HepG2 (cell line): ENCODE data around the gene CIAO2B. TPM values are rescaled to one million over a fixed set of nuclear protein-coding genes. Genes with fewer than 3 reads are reported as not detected.
A peak's percentile ranks its signal among the peaks of the same experiment; 100 is the strongest.

Experiments
- CCAR2 ChIP-seq: fragments of 200-400 bp; formaldehyde crosslinking; optimal IDR thresholded peaks from 2 replicates; pipeline ENCODE3; 2018; ENCODE audit warnings: low read depth, mild to moderate bottlenecking, low read length, moderate library complexity
- DR1 ChIP-seq: sonication (generic); formaldehyde crosslinking; IDR thresholded peaks from 2 replicates; pipeline ENCODE4 v1.8.0; 2021; ENCODE audit warnings: mild to moderate bottlenecking, missing genetic modification reagents, inconsistent platforms
- HNF4A ChIP-seq: sonication (generic); formaldehyde crosslinking; IDR thresholded peaks from 2 replicates; pipeline ENCODE4 v1.4.0; 2020; ENCODE audit warnings: missing genetic modification reagents
- HOXA7 ChIP-seq: sonication (generic); formaldehyde crosslinking; IDR thresholded peaks from 2 replicates; pipeline ENCODE4 v1.8.1; 2022; ENCODE audit warnings: mild to moderate bottlenecking, missing genetic modification reagents, moderate library complexity
- NCOA2 ChIP-seq: sonication (generic); formaldehyde crosslinking; IDR thresholded peaks from 2 replicates; pipeline ENCODE4 v1.8.0; 2022; ENCODE audit warnings: inconsistent platforms
- RFX1 ChIP-seq: fragments of 450-650 bp; IDR thresholded peaks from 2 replicates; pipeline ENCODE4 v1.6.1; 2017
- SETDB1 ChIP-seq: sonication (generic); formaldehyde crosslinking; IDR thresholded peaks from 2 replicates; pipeline ENCODE4 v1.5.1; 2020; ENCODE audit warnings: missing genetic modification reagents, mild to moderate bottlenecking, borderline replicate concordance
- SMAD3 ChIP-seq: sonication (generic); formaldehyde crosslinking; IDR thresholded peaks from 2 replicates; pipeline ENCODE4 v1.4.0; 2020; ENCODE audit warnings: missing genetic modification reagents
- ZC3H13 ChIP-seq: sonication (generic); formaldehyde crosslinking; IDR thresholded peaks from 2 replicates; pipeline ENCODE4 v1.8.1; 2023; ENCODE audit warnings: mild to moderate bottlenecking, missing genetic modification reagents, moderate library complexity
- ZKSCAN1 ChIP-seq: fragments of 150-350 bp; IDR thresholded peaks from 2 replicates; pipeline ENCODE4 v1.6.1; 2014; ENCODE audit warnings: low read length
- ZNF451 ChIP-seq: sonication (generic); formaldehyde crosslinking; IDR thresholded peaks from 2 replicates; pipeline ENCODE4 v1.5.0; 2020; ENCODE audit warnings: mild to moderate bottlenecking, missing genetic modification reagents
- ZNF777 ChIP-seq: sonication (generic); formaldehyde crosslinking; IDR thresholded peaks from 2 replicates; pipeline ENCODE4 v1.4.0; 2020; ENCODE audit warnings: missing genetic modification reagents
- polyA plus RNA-seq, 8 experiments: library from polyadenylated mRNA; depleted of rRNA in 3 of 8; stranded (reverse) in 7 of 8; unstranded in 1 of 8; fragments of >200 nt; fragmentation: Illumina TruSeq in 4 of 8; extraction: Trizol in 4 of 8; gene quantifications; 2 replicates each; pipeline versions ENCODE4 v1.2.1 to v1.2.3, GENCODE V29; 2011 to 2016; ENCODE audit warnings: low read depth in 4 of 8, missing spikeins in 1 of 8, mixed read lengths in 1 of 8; ENCODE audit not compliant: insufficient read depth in 1 of 8
- total RNA-seq, 5 experiments: library from RNA; depleted of rRNA; stranded (reverse); fragments of >200 nt; fragmentation: Illumina TruSeq; extraction: Trizol; gene quantifications; 2 replicates each; pipeline ENCODE4 v1.2.3, GENCODE V29; 2016; ENCODE audit warnings: low read depth in 1 of 5
- TF ChIP-seq, protein P1 (sequence below): sonication (generic); formaldehyde crosslinking; IDR thresholded peaks from 2 replicates; pipeline ENCODE4 v1.4.0; 2020; ENCODE audit warnings: missing genetic modification reagents
- TF ChIP-seq, protein P2 (sequence below): sonication (generic); formaldehyde crosslinking; conservative IDR thresholded peaks from 2 replicates; pipeline ENCODE4 v1.4.0; 2020; ENCODE audit warnings: missing genetic modification reagents
- TF ChIP-seq, protein P3 (sequence below): sonication (generic); formaldehyde crosslinking; IDR thresholded peaks from 2 replicates; pipeline ENCODE4 v1.8.0; 2022; ENCODE audit warnings: missing genetic modification reagents, mild to moderate bottlenecking, borderline replicate concordance
- TF ChIP-seq, protein P4 (sequence below): sonication (generic); formaldehyde crosslinking; IDR thresholded peaks from 2 replicates; pipeline ENCODE4 v1.5.0; 2020; ENCODE audit warnings: mild to moderate bottlenecking, missing genetic modification reagents, borderline replicate concordance
- TF ChIP-seq, protein P5 (sequence below): IDR thresholded peaks from 2 replicates; pipeline ENCODE4 v1.6.1; 2016; ENCODE audit warnings: missing biosample characterization, missing genetic modification reagents, low read depth

Gene CIAO2B
- total and polyA plus RNA-seq, 2 of the 13 experiments (the other 11 are each of a cell fraction or from before 2014, with no cell fraction given) = 157 to 293 TPM

DNA sequence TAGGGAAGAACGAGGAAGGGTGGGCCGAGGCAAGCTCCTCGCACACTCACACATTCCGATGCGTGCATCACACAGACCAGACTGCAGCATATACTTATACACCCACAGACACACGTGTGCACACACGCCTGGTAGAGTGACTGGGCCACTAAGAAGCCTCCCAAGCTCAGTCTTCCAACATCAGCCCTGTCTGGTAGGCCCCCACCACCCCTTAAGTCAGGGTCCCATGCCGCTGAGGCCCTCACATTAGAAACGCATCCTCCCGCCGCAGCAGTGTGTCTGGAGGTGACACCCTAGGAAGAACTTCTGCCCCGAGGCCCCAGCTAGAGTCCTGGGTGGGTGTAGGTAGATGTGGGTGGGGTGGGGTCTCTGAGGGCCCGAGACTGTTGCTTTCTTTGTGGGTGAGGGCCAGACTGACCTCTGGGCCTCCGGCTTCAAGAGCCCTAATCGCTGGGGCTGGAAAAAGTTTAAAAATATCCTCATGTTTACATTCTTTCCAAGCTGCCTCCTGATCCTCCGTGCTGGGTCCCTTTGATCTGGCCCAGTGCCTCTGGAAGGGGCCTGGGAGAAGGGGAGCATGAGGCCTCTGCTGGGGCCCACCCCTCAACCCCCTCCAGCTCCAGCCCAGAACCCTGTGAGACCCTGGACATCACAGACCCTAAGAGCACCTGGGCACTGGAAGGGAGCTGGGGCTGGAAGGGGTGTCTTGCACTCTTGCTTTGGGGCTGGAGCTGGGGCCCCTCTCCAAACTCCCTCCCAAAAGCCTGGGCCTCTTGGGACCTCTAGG, 29.2 kb downstream of the CIAO2B start (continued):
- TF ChIP-seq, protein P1, sequence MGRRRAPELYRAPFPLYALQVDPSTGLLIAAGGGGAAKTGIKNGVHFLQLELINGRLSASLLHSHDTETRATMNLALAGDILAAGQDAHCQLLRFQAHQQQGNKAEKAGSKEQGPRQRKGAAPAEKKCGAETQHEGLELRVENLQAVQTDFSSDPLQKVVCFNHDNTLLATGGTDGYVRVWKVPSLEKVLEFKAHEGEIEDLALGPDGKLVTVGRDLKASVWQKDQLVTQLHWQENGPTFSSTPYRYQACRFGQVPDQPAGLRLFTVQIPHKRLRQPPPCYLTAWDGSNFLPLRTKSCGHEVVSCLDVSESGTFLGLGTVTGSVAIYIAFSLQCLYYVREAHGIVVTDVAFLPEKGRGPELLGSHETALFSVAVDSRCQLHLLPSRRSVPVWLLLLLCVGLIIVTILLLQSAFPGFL = no peak
- no peak for TF ChIP-seq CCAR2
- no peak for TF ChIP-seq HOXA7 (CRISPR knock-in tag)
- TF ChIP-seq ZNF777 (CRISPR knock-in tag) = no peak
- TF ChIP-seq, protein P2, sequence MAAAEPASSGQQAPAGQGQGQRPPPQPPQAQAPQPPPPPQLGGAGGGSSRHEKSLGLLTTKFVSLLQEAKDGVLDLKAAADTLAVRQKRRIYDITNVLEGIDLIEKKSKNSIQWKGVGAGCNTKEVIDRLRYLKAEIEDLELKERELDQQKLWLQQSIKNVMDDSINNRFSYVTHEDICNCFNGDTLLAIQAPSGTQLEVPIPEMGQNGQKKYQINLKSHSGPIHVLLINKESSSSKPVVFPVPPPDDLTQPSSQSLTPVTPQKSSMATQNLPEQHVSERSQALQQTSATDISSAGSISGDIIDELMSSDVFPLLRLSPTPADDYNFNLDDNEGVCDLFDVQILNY (CRISPR knock-in tag) = no peak
- no peak; the same call in 1 of the 2 replicates for TF ChIP-seq DR1 (CRISPR knock-in tag)
- peak; percentile 74 for TF ChIP-seq HNF4A (CRISPR knock-in tag)
- no peak for TF ChIP-seq ZNF451 (CRISPR knock-in tag)
- TF ChIP-seq ZKSCAN1 = no peak
- peak; percentile 93 for TF ChIP-seq NCOA2 (CRISPR knock-in tag)
- no peak for TF ChIP-seq RFX1
- peak; percentile 49; the same call in 1 of the 2 replicates for TF ChIP-seq SMAD3 (CRISPR knock-in tag)
- TF ChIP-seq, protein P3, sequence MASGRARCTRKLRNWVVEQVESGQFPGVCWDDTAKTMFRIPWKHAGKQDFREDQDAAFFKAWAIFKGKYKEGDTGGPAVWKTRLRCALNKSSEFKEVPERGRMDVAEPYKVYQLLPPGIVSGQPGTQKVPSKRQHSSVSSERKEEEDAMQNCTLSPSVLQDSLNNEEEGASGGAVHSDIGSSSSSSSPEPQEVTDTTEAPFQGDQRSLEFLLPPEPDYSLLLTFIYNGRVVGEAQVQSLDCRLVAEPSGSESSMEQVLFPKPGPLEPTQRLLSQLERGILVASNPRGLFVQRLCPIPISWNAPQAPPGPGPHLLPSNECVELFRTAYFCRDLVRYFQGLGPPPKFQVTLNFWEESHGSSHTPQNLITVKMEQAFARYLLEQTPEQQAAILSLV = no peak; the same call in 1 of the 2 replicates
- TF ChIP-seq, protein P4, sequence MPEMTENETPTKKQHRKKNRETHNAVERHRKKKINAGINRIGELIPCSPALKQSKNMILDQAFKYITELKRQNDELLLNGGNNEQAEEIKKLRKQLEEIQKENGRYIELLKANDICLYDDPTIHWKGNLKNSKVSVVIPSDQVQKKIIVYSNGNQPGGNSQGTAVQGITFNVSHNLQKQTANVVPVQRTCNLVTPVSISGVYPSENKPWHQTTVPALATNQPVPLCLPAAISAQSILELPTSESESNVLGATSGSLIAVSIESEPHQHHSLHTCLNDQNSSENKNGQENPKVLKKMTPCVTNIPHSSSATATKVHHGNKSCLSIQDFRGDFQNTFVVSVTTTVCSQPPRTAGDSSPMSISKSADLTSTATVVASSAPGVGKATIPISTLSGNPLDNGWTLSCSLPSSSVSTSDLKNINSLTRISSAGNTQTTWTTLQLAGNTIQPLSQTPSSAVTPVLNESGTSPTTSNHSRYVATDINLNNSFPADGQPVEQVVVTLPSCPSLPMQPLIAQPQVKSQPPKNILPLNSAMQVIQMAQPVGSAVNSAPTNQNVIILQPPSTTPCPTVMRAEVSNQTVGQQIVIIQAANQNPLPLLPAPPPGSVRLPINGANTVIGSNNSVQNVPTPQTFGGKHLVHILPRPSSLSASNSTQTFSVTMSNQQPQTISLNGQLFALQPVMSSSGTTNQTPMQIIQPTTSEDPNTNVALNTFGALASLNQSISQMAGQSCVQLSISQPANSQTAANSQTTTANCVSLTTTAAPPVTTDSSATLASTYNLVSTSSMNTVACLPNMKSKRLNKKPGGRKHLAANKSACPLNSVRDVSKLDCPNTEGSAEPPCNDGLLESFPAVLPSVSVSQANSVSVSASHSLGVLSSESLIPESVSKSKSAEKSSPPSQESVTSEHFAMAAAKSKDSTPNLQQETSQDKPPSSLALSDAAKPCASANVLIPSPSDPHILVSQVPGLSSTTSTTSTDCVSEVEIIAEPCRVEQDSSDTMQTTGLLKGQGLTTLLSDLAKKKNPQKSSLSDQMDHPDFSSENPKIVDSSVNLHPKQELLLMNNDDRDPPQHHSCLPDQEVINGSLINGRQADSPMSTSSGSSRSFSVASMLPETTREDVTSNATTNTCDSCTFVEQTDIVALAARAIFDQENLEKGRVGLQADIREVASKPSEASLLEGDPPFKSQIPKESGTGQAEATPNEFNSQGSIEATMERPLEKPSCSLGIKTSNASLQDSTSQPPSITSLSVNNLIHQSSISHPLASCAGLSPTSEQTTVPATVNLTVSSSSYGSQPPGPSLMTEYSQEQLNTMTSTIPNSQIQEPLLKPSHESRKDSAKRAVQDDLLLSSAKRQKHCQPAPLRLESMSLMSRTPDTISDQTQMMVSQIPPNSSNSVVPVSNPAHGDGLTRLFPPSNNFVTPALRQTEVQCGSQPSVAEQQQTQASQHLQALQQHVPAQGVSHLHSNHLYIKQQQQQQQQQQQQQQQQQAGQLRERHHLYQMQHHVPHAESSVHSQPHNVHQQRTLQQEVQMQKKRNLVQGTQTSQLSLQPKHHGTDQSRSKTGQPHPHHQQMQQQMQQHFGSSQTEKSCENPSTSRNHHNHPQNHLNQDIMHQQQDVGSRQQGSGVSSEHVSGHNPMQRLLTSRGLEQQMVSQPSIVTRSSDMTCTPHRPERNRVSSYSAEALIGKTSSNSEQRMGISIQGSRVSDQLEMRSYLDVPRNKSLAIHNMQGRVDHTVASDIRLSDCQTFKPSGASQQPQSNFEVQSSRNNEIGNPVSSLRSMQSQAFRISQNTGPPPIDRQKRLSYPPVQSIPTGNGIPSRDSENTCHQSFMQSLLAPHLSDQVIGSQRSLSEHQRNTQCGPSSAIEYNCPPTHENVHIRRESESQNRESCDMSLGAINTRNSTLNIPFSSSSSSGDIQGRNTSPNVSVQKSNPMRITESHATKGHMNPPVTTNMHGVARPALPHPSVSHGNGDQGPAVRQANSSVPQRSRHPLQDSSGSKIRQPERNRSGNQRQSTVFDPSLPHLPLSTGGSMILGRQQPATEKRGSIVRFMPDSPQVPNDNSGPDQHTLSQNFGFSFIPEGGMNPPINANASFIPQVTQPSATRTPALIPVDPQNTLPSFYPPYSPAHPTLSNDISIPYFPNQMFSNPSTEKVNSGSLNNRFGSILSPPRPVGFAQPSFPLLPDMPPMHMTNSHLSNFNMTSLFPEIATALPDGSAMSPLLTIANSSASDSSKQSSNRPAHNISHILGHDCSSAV (CRISPR knock-in tag) = no peak
- TF ChIP-seq SETDB1 (CRISPR knock-in tag) = no peak
- TF ChIP-seq ZC3H13 = no peak
- TF ChIP-seq, protein P5, sequence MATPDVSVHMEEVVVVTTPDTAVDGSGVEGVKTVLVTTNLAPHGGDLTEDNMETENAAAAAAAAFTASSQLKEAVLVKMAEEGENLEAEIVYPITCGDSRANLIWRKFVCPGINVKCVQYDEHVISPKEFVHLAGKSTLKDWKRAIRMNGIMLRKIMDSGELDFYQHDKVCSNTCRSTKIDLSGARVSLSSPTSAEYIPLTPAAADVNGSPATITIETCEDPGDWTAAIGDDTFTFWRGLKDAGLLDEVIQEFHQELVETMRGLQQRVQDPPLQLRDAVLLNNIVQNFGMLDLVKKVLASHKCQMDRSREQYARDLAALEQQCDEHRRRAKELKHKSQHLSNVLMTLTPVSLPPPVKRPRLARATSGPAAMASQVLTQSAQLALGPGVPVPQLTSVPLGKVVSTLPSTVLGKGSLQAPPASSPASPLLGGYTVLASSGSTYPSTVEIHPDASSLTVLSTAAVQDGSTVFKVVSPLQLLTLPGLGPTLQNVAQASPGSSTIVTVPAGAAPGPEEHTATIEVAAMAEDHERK = no peak
